PFSK-1 (cell line): Measurements from ENCODE around the gene CAPN14.

Experiments used
- FOXP2 ChIP-seq: optimal IDR thresholded peaks from 2 replicates; pipeline ENCODE3; 2011; ENCODE audit warnings: borderline replicate concordance, control low read depth, inconsistent platforms; ENCODE audit not compliant: insufficient read depth; ENCODE audit errors: extremely low read length, extremely low read depth
- POLR2AphosphoS5 ChIP-seq: IDR thresholded peaks from 2 replicates; pipeline ENCODE4 v1.6.1; 2012; ENCODE audit warnings: low read depth, mild to moderate bottlenecking, control low read depth, low read length, moderate library complexity
- REST ChIP-seq, 2 experiments: IDR thresholded peaks; 2 replicates each; pipeline versions ENCODE4 v1.6.1 to v1.8.0; 2011 to 2012; ENCODE audit warnings: low read depth in 2 of 2, low read length in 2 of 2, control low read depth in 1 of 2, inconsistent platforms in 1 of 2, mild to moderate bottlenecking in 1 of 2, moderate library complexity in 1 of 2; ENCODE audit not compliant: insufficient read depth in 1 of 2
- SIN3A ChIP-seq: IDR thresholded peaks from 2 replicates; pipeline ENCODE4 v1.6.1; 2012; ENCODE audit warnings: mild to moderate bottlenecking, low read length, moderate library complexity, borderline replicate concordance; ENCODE audit not compliant: insufficient read depth
- TAF1 ChIP-seq: IDR thresholded peaks from 2 replicates; pipeline ENCODE4 v1.6.1; 2012; ENCODE audit warnings: low read length, control low read depth, borderline replicate concordance; ENCODE audit not compliant: insufficient read depth

CAPN14 gene

GRCh38 chr2:31137211-31138036, 79.9 kb downstream of the CAPN14 start:
- TF ChIP-seq REST (IDR thresholded peaks at IDR 0.05; ENCODE audit: insufficient read depth in 1 of 2, low read depth in 2 of 2, low read length in 2 of 2) (no peak), SIN3A (no peak), TAF1 (no peak), FOXP2 (no peak), POLR2AphosphoS5 (no peak)

- no peak for TF ChIP-seq TAF1
- no peak for TF ChIP-seq REST (IDR thresholded peaks at IDR 0.05; ENCODE audit: insufficient read depth in 1 of 2, low read depth in 2 of 2, low read length in 2 of 2)
- no peak for TF ChIP-seq POLR2AphosphoS5
- TF ChIP-seq SIN3A: no peak
- no peak for TF ChIP-seq FOXP2
Observed at GRCh38 chr2:31136732-31137131, 80.6 kb downstream of the CAPN14 start.

- no peak for TF ChIP-seq SIN3A
- no peak for TF ChIP-seq REST (IDR thresholded peaks at IDR 0.05; ENCODE audit: insufficient read depth in 1 of 2, low read depth in 2 of 2, low read length in 2 of 2)
Observed at GRCh38 chr2:31136000-31136399, 81.3 kb downstream of the CAPN14 start.

GRCh38 chr2:31134480-31134879, 82.8 kb downstream of the CAPN14 start:
- TF ChIP-seq SIN3A (no peak), FOXP2 (no peak)

- TF ChIP-seq FOXP2 (no peak), SIN3A (no peak), POLR2AphosphoS5 (no peak)
Observed at GRCh38 chr2:31132786-31133185, 84.5 kb downstream of the CAPN14 start.

- no peak for TF ChIP-seq REST (IDR thresholded peaks at IDR 0.05; ENCODE audit: insufficient read depth in 1 of 2, low read depth in 2 of 2, low read length in 2 of 2)
- TF ChIP-seq SIN3A: no peak
- no peak for TF ChIP-seq TAF1
- TF ChIP-seq POLR2AphosphoS5: no peak
Observed at GRCh38 chr2:31131871-31132270, 85.4 kb downstream of the CAPN14 start.
